Measurements from ENCODE around the gene PPP3R1. TPM values are rescaled to one million over a fixed set of nuclear protein-coding genes. Genes with fewer than 3 reads are reported as not detected.

The PPP3R1 gene
- total RNA-seq, 2 donors from 2014 or later, result 57.4 to 59.5 TPM

DNA sequence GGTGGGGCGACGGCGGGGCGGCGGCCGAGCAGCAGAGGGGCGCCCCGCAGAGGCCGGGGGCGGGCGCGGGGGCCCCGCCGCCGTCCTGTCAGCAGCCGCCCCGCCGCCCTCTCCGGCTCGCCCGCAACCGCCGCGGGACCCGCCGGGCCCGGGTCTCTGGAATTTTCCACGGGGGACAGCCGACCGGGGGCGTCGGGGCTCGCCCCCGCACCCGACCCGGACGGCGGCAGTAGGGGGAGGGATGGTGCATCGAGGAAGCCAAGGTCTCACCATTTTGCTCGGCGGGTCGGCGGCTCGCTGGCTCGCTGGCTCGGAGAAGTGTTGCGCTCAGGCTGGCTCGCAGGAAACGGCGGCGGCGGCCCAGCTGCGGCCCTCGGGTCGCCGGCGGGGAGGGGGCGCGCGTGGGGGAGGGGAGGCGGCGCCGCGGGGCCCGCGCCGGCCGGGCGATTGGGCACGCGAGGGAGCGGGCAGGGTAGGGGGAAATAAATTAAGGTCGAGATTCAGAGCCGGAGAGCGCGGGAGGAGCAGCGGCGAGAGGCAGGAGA lies 405 bp downstream of the PPP3R1 start:
- H3K9me3 Mint-ChIP-seq, result no peaks in the 10 kb centered on the region
- peak overlapping the region; percentile 95 for H3K27ac ChIP-seq (ENCODE audit: low read depth, low read length)
- H3K27ac Mint-ChIP-seq, result peak overlapping the region; percentile 93
- peaks cover 10% of the 10 kb centered on the region for H3K4me1 ChIP-seq (ENCODE audit: control insufficient read depth, insufficient read depth, low read length)
- H3K9me3 ChIP-seq (ENCODE audit: control insufficient read depth, low read length), result no peaks in the 10 kb centered on the region
- H3K36me3 ChIP-seq (ENCODE audit: control insufficient read depth, insufficient read depth, low read length), result no peaks in the 10 kb centered on the region
- H3K9ac ChIP-seq (ENCODE audit: extremely low read depth, low read length, poor library complexity, severe bottlenecking), result peak overlapping the region; percentile 84
- H3K4me1 Mint-ChIP-seq, result peaks cover 9% of the 10 kb centered on the region
- peaks cover 3% of the 10 kb centered on the region for H3K36me3 Mint-ChIP-seq (ENCODE audit: low read depth)
- peak overlapping the region; percentile 96 for H3K4me3 ChIP-seq (ENCODE audit: low read length)
- peak; percentile 77 for DNase-seq
- peak overlapping the region; percentile 97 for H3K4me3 Mint-ChIP-seq
- no peaks in the 10 kb centered on the region for H3K27me3 Mint-ChIP-seq (ENCODE audit: insufficient read depth)
- TF ChIP-seq, protein P1, sequence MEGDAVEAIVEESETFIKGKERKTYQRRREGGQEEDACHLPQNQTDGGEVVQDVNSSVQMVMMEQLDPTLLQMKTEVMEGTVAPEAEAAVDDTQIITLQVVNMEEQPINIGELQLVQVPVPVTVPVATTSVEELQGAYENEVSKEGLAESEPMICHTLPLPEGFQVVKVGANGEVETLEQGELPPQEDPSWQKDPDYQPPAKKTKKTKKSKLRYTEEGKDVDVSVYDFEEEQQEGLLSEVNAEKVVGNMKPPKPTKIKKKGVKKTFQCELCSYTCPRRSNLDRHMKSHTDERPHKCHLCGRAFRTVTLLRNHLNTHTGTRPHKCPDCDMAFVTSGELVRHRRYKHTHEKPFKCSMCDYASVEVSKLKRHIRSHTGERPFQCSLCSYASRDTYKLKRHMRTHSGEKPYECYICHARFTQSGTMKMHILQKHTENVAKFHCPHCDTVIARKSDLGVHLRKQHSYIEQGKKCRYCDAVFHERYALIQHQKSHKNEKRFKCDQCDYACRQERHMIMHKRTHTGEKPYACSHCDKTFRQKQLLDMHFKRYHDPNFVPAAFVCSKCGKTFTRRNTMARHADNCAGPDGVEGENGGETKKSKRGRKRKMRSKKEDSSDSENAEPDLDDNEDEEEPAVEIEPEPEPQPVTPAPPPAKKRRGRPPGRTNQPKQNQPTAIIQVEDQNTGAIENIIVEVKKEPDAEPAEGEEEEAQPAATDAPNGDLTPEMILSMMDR (conservative IDR thresholded peaks at IDR 0.05), result no peak
- H3K27me3 ChIP-seq (ENCODE audit: control insufficient read depth, insufficient read depth, low read length, poor library complexity, severe bottlenecking), result no peaks in the 10 kb centered on the region
- whole genome bisulfite sequencing, 2 experiments (ENCODE audit: insufficient coverage in 1 of 2, insufficient read length in 1 of 2), result 0% methylated on average over 78 of the region's 78 CpGs; no CpG with 5 or more reads in 1 of the 2 experiments

DNA sequence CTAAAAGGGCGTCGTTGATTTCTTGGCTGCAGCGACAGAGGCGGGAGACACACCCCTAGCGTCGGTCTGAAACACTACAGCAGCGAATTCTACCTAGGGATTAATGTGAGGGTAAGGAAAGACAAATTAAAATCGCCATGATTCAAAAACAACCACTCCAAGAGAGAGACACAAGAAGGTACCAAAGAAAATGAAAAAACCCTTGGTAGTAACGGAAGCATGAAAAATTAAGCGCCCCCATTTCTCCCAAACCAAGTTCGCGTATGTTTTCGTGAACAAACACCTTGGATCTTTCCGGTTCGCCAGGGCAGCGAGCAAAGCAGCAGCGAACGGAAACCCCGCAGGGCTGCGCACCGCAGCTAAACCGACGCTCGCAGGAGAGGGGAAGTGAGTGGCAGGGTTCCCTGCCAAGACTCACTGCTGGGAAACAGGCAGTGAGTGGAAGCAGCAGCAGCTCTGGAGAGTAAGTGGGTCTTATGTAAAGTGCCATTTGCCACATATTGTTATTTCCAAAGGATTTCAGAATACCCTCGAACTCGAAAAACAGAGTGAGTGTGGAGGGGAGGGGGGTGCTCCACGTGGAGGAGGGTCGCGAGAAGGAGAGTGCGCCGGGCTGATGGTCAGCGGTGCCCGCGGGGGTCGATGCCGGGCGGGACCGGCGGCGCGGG lies 1.0 kb downstream of the PPP3R1 start:
- Mint-ChIP-seq H3K27me3 (ENCODE audit: insufficient read depth) (no peaks in the 10 kb centered on the region), H3K4me3 (peak overlapping the region; percentile 97), H3K9me3 (no peaks in the 10 kb centered on the region), H3K36me3 (ENCODE audit: low read depth) (peaks cover 3% of the 10 kb centered on the region), H3K27ac (peak overlapping the region; percentile 93), H3K4me1 (peaks cover 7% of the 10 kb centered on the region)
- Histone ChIP-seq H3K4me1 (ENCODE audit: control insufficient read depth, insufficient read depth, low read length) (peaks cover 11% of the 10 kb centered on the region), H3K27ac (ENCODE audit: low read depth, low read length) (peak overlapping the region; percentile 87), H3K27me3 (ENCODE audit: control insufficient read depth, insufficient read depth, low read length, poor library complexity, severe bottlenecking) (no peaks in the 10 kb centered on the region), H3K36me3 (ENCODE audit: control insufficient read depth, insufficient read depth, low read length) (no peaks in the 10 kb centered on the region), H3K4me3 (ENCODE audit: low read length) (peak overlapping the region; percentile 96), H3K9ac (ENCODE audit: extremely low read depth, low read length, poor library complexity, severe bottlenecking) (peak overlapping the region; percentile 84), H3K9me3 (ENCODE audit: control insufficient read depth, low read length) (no peaks in the 10 kb centered on the region)
- 0% methylated on average over 7 to 41 of the region's 41 CpGs for WGBS, 2 experiments (ENCODE audit: insufficient coverage in 1 of 2, insufficient read length in 1 of 2)
- TF ChIP-seq, protein P1 (conservative IDR thresholded peaks at IDR 0.05), result peak; percentile 83
- DNase-seq, result peak; percentile 83

DNA sequence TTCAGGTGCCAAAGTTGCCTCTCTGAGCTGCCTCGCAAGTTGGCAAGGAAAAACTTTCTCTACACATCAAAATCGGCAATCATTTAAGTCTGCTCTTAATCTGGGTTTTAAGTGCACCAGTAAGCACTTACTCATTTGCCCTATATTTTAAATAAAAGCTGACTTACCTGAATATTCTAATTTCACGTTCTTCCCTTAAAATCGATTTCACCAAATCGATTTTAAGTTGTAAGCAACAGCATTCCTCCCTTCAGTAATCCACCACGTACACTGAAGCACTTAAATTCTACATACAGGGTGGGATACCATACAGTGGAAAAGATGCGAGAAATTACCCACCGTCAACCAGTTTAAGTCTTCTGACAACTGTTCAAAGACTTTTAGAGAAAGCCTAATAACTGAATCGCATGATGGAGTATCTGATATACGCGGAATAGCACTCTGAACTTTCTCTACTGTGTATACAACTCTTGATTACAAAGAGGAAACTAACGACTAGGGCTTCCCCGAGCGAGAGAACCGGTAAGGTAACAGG lies 1.6 kb downstream of the PPP3R1 start:
- Histone ChIP-seq H3K27ac (ENCODE audit: low read depth, low read length) (peak overlapping the region; percentile 46), H3K27me3 (ENCODE audit: control insufficient read depth, insufficient read depth, low read length, poor library complexity, severe bottlenecking) (no peaks in the 10 kb centered on the region), H3K4me3 (ENCODE audit: low read length) (peak overlapping the region; percentile 96), H3K36me3 (ENCODE audit: control insufficient read depth, insufficient read depth, low read length) (no peaks in the 10 kb centered on the region), H3K9me3 (ENCODE audit: control insufficient read depth, low read length) (no peaks in the 10 kb centered on the region), H3K9ac (ENCODE audit: extremely low read depth, low read length, poor library complexity, severe bottlenecking) (peak overlapping the region; percentile 84), H3K4me1 (ENCODE audit: control insufficient read depth, insufficient read depth, low read length) (peaks cover 11% of the 10 kb centered on the region)
- TF ChIP-seq, protein P1 (conservative IDR thresholded peaks at IDR 0.05), result no peak
- H3K36me3 Mint-ChIP-seq (ENCODE audit: low read depth), result peaks cover 3% of the 10 kb centered on the region
- H3K4me3 Mint-ChIP-seq, result peak overlapping the region; percentile 97
- DNase-seq, result no peak
- peaks cover 7% of the 10 kb centered on the region for H3K4me1 Mint-ChIP-seq
- H3K27me3 Mint-ChIP-seq (ENCODE audit: insufficient read depth), result no peaks in the 10 kb centered on the region
- H3K27ac Mint-ChIP-seq, result peak overlapping the region; percentile 93
- 4 to 7% methylated on average over 13 to 15 of the region's 15 CpGs for WGBS, 2 experiments (ENCODE audit: insufficient coverage in 1 of 2, insufficient read length in 1 of 2)
- no peaks in the 10 kb centered on the region for H3K9me3 Mint-ChIP-seq
